HG02610 (cell line): ENCODE data around the gene SERPINB6.

Experiments
- ATAC-seq: cut with Tn5 transposase; IDR thresholded peaks from one replicate; pipeline ENCODE4 v1.9.1; 2021; ENCODE audit warnings: mild to moderate bottlenecking, moderate library complexity; ENCODE audit not compliant: unreplicated experiment

The SERPINB6 gene

DNA sequence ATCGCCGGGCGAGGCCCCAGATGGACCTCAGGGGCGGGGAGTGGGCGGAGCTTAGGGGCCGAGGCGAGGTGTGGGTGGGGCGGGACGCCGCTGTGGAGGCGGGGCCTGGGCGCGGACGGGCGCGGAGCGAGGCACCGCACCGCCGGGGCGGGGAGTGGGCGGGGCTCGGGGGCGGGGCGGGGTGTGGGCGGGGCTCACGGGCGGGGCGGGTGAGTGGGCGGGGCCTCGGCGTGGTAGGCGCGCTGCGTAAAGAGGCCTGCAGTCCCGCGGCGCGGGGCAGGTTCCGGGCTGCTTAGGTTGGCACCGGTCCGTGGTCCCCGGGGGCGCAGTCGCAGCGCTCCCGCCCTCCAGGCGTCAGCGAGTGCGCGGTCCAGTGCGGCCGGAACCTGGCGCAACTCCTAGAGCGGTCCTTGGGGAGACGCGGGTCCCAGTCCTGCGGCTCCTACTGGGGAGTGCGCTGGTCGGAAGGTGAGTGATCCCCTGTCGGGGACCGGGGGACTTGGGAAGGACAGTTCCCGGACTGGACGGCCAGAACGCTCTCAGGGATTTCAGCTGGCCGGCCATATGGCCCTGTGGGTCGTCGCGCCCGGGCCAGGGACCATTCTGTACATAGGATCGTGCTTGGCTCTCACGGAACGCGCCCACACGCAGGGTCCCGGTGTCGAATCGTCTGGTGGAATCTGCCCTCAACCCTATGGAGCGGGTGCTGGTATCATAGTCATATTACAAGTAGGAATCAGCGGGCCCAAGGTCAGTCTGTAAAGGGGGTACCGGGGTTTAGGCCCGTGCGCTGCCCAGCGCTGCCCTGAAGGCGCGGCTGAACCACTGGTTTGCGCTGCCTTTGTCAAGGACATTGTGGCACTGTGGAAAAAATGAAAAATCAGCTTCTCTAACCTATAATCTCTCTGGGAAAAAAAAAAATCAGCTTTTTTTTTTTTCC is 28.5 kb upstream of the SERPINB6 start, which contains the start of gene NQO2:
Gene NQO2, plus strand, starts transcription at position 277 of the 940 bp plus-strand sequence. CDS start 6,659 bp downstream, outside the sequence.
- peak; percentile 61 for ATAC-seq

DNA sequence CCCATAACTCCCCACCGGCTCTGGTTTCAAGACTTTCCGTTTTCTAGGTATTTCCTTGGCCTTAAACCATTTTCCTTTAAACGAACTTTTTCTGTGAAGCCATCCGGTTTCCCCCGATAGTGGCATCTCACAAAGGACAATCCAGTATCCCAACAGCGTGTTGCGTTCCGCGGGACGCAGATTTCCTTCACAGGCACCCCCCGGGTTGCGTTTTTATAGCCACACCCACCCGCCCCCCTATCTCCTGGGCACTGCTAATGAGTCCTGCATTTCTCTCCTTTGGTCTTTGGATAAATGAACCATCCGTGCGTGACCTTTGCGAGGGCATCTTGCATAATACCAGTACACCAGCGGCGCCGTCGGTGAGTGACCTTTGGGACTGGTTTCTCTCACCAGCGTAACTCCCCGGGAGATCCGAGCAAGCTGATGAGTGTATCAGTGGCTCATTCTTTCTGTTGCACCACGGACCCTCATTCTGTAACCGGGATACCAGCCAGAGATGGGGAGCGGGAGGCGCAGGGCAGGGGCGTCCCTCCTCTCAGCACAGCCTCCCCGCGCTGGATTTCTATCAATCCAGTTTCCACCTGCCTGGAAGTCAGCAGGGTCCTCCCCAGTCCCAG is 27.7 kb upstream of the SERPINB6 start:
- peak; percentile 18 for ATAC-seq

DNA sequence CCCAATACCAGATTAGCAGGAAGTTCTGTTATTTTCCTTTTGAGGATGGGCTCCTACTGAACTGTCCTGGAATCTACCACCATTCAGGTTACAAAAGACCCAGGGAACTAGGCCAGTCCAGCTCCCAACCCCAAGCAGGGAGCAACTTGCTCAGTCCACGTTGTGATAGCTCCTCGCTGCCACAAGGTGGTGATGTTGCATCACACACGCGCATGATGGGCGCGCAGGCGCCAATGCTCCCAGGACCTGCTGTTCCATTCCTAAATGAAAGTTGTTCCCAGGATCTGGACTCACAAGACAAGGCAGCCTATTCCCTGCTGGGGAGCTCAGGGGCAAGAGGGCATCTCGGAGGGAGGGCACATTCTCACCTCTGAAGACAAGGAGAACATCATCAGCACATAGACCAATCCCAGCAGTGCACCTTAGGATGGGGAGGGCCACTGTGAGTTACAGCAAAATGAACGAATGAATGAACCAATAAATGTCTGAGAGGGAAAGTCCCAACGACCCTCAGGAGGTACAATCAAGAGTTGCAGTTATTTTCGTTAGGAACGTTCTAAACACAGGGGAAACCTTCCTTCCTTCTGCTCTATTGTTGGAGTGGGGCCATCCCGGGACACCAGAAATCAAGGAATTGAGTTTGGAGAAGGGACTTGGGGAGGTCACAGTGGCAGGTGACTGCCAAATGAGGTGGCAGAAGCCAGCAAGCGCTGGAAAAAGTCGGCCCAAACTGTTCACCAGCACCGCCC is 27.1 kb upstream of the SERPINB6 start:
- peak; percentile 36 for ATAC-seq

DNA sequence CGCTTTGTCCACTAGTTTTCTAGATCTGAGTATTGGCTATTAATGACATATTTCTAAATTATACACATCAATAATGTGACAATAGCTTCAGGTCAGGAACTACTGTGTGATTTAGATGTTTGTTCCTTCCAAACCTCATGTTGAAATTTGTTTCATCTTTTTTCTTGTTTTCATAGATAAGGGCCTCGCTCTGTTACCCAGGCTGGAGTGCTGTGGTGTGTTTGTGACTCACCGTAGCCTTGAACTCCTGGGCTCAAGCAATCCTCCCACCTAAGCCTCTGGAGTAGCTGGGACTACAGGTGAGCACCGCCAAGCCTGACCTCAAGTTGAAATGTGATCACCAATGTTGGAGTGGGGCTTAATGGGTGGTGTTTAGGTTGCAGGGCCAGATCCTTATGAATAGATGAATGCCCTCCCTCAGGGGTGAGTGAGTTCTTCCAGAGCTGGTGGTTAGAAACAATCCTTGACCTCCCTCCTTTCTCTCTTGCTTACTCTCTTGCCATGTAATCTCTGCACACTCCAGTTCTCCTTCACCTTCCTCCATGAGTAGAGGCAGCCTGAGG is 22.5 kb upstream of the SERPINB6 start:
- ATAC-seq: no peak

DNA sequence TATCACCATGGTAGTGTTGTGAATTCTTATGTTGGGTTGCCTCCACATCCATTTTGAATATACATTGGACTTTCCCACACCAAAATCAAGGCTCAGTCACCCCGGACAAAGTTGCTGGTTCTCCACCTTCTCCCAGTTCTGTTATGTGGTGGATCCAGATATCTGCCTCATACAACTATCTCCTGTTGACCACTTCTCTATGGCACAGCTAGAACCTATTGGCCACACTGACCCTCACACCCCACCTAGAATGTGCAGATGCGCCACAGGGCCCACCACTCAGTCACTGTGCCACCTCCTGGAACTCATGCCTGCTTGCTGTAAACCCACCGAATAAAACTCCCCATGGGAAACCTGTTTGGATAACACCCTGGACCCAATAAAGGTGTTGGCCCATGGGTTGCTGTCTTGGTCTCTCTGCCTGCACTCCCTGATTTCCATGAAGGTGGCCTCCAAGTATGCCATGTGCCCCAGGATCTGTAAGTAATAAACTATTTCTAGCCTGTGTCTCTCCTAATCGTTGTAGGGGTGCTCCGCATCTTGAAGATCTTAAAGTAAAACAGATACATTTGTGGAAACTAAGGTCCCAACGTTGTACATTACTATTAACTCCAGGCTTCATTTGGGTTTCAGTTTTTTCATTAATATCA is 21.1 kb upstream of the SERPINB6 start:
- no peak for ATAC-seq

DNA sequence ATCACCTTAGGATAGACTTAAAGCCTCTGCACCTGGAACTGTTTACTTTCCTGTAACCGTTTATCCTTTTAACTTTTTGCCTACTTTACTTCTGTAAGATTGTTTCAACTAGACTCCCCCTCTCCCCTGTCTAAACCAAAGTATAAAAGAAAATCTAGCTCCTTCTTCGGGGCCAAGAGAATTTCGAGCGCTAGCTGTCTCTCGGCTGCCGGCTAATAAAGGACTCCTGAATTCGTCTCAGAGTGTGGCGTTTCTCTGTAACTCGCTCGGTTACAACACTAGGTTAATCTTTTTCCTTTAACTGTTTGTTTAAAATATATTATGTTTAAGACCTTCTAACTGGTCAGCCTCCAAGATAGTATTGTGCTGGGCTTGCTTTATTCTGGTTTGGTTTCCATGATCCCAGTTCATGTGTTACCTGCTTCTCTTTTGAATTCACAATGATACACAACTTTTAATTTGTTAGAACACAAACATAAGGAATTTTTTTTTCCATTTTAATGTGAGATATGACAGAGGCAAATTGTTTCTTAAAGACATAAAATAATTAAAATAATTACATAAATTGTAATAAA is 19.7 kb upstream of the SERPINB6 start:
- no peak for ATAC-seq

DNA sequence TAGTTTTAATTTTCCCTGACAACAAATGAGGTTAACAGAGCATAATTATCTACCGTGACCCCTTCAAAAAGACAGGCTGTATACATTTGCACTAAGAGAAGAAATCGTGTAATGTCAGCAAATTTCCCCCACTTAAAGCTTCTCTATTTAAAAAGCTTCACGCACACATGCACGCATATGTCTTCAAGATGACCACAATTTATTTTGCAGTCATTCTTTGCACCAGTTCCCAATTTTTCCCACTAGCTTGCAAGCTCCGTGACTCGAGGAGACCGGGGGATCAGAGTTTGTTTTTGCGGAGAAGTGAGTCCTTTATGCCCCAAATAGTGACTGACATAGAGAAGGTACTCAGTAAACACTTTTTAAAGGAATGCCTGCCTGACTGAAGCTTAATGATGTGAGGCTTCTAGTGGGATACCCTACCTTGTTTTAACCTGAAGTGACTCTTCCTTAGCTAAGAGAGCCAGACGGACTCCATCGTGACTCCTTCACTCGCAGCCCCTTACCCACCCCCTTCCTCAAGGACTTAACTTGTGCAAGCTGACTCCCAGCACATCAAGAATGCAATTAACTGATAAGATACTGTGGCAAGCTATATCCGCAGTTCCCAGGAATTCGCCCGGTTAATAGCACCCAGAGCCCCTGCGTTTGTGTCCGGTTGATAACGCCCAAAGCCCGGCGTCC is 19.0 kb upstream of the SERPINB6 start:
- no peak for ATAC-seq

DNA sequence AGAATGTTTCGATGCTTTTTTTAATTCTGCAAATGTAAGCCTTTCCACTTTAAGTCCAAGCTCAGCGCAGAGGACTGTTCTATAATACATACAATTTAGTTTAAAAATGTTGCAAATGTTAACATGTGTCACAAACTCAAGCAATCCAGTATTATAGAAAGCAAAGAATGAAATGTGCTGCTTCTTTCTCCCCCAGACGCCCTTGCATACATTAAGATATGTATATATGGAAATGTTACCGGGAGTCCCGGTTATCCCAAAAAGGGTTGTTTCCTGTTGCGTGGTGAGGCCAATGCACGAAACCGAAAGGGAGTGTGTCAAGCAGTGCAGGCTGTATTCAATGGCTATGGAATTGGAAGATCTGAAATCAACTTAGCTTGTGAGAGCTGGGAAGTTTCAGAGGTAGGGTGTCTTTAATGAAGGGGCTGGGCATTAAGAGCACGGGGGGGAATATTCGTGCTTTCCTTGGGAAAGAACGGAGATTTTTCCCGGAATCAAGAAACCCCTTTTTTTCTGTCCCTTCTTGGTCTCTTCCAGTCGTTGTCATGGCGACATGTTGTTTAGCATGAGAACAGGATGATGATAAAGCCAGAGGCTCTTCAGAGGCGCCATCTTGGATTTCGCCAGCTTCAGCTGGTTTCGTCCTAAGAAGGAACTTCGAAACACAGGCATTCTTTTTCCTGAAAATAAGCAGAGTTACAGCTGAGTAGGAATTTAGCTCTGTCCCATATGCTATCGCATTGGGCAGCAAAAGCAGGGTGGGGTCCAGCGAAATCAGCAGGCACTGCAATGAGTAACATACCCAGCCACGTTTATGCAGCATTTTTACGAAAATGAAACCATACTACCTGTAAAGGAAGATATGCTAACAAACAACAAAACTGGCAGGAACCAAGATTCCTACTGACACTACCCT is 18.2 kb upstream of the SERPINB6 start:
- peak; percentile 72 for ATAC-seq

DNA sequence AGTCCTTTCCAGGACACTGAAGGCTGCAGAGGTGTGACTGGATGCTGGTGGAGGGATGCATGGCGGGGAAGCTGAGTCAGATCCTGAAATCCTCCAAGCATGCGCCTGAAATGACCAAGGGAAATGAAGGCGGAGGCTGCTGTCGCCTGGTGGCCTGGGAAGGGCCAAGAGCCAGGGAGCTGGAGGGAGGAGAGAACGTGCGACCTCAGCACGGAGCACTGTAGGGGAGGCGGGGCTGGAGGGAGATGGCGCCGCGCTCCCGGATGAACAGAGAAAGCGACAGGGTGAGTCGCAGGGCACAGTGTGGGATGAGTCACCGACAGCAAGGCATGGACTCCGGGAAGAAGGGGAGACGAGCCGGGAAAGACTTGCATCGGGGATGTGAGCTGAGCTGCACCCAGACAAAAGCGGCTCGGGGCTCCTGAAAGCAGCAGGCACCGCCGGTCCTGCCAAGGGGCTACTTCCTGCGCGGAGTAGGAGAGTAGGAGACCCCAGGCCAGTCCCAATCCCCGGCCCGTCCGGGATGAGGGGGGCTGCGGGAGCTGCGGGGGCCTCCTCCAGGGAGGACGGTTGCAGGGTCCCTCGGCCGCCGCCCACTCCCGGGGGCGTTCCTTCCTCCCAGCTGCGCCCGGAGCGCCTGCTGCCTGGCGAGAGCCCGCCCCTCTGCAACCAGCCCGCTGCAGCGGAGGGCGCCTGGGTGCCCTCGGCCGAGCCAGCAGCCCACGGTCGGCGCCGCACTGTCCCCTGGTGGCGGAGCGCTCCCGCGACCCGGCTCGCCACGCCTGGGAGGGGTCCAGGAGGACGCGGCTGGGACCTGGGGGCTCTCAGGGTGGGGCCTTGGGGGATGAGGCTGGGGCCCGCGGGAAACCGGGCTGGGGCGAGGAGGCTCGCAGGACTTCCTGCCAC is 17.3 kb upstream of the SERPINB6 start:
- peak; percentile 55 for ATAC-seq

DNA sequence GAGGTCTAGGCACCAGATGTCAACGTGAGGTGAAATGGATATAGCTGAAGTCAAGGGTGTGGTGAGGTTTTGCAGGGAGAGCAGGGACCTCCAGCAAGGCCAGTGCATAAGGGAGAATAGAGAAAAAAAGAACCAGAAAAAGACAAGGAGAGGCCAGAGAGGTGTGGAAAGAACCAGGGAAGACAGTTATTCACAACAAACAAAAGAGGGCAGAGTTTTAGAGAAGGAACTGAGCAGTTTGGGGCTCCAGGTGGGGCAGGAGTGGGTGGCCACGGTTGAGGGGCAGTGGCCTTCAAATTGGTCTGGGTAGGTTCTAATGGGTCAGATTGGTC is 16.7 kb upstream of the SERPINB6 start:
- no peak for ATAC-seq

DNA sequence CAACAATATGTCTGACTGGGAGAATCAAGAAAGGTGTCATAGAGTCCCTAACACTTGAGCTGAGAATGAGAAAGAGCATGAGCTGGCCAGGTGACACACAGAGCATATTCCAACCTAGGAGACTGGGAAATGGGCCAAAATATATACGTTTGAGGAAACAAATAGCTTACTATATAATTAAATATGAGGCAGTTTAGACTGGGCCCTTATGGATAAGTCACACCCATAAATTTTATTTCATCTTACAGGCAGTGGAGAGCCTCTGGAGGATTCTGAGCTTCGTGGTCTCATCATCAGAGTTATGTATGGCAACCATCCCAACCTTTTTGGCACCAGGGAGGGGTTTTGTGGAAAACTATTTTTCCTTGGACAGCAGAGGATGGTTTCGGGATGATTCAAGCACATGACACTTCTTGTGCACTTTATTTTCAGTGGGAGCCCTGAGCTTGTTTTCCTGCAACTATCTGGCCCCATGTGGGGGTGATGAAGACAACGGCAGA is 15.4 kb upstream of the SERPINB6 start:
- ATAC-seq: no peak

DNA sequence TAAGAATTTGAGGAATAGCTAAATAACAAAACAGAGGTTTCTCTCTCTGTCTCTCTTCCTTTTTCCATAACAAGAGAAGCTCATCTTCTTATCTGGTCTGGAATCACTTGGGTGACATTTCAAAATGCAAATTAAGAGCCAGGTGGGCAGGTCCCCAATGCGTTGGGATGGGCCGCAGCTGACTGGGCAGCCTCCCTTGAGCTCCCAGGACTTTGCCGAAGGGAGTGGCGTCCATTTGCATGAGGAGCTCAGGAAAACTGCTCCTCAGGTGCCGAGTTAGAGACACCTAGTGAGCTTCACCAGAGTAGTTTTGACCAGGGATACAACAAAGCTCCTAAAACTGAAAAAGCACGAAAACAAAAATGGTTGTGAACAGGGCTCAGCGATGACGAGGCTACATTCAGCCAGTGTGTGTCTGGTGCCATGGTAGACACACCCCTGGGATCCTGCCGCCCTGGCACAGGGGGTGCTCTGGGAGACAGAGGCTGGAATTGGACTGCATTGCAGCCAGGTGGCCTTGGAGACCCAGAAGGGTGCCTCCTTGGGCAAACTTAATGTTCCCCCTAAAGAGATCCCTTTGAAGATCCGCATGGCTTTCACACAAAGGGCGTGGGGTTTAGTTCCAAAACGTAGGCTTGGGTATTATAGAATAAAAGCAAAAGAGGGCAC is 13.5 kb upstream of the SERPINB6 start:
- no peak for ATAC-seq

DNA sequence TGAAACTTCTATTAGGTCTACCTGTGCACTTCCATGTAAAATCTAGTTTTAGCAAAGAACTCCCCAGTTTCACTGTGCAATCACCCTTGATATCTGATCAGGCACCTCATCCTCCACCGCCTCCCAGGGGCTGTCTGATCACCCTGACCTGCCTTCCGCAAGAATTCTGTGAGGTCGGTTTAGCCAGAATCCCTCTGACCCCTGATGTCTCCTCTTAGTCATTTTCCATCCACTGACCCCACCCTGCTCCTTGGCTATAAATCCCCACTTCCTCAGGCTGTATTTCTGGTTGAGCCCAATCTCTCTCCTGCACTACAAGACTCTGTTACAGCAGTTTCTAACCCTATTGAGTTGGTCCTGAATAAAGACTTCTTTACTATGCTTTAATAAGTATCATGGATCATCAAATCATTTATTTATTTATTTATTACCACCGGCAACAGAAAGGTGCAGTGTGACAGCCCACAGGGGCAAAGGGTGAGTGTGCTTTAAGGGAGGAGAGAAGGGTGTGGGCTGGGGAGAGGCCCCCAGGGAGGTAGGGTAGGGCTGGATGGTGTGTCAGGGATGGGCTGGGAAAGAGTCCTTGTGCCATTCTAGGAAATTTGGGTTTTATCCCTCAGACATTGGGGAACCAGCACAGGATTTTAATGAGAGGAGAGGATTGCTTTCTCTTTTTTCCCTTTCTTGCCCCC is 11.2 kb upstream of the SERPINB6 start:
- no peak for ATAC-seq

DNA sequence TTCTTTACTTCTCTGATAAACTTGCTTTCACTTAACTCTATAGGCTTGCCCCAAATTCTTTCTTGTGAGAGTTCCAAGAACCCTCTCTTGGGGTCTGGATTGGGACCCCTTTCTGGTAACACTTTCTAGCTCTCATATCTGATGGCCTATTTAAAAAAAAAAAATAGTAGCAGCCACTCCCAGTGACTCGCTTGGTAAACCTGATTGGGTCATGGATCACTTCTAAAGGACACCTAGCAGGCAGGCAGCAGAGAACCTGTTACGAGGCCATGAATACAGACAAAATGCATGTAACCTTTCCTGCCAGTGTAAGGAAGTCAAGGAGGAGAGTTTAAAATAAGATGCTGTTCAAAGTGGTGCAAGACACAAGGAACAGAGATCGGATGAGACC is 9.1 kb upstream of the SERPINB6 start:
- ATAC-seq: no peak

DNA sequence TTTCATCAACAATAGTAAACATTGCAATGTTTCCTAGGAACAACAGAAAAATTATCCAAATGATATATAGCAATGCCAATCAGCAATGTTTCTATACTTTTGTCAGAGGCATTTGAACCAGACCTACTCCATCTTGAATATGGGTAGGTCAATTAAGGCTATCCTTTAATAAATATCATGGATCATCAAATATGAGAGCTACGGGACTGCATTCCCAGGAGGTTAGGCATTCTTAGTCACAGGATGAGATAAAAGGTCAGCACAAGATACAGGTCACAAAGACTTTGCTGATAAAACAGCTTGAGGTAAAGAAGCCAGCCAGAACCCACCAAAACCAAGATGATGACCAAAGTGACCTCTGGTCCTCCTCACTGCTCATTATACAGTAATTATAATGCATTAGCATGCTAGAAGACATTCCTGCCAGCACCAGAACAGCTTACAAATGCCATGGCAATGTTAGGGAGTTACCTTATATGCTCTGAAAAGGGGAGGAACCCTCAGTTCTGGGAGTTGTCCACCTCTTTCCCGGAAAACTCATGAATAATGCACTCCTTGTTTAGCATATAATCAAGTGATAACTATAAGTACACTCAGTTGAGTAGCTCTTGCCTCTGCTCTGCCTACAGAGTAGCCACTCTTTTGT is 8.6 kb upstream of the SERPINB6 start:
- no peak for ATAC-seq

DNA sequence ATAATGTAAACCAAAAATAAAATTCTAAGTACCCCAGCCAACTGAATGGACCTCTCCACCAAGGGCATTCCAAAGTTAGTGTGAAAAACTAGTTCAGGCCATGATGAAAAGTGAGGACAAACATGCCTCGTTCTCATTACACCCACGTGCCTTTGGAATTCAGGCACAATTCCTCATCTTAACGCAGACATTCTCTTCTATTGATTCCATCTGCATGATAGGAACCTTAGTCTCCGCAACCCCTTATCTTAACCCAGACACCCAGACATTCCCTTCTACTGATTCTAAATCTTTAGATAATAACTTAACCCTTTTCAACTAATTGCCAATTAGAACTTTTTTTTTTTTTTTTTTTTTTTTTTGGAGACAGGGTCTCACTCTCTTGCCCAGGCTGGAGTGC is 7.6 kb upstream of the SERPINB6 start:
- ATAC-seq: no peak
